ENCODE data around the gene ST14.
"Not testable (repeated sequence)": the region's sequence is repeated elsewhere in the genome, so short reads cannot be mapped to it uniquely, and the experiment has no call there.

GRCh38 chr11:130233888-130234287, 74.3 kb downstream of the ST14 start:
- TF ChIP-seq EZH2 (IDR thresholded peaks at IDR 0.05; ENCODE audit: low read length, missing control alignments); CTCF (conservative IDR thresholded peaks at IDR 0.05 in 1 of 2, IDR thresholded peaks at IDR 0.05 in 1 of 2; ENCODE audit: low read depth in 1 of 2, low read length in 2 of 2): not testable (repeated sequence)

All from fibroblast of lung (primary cell).